GDM1 (cell line): ENCODE results near the gene PID1.
A peak's percentile ranks its signal among the peaks of the same experiment; 100 is the strongest.

Source experiments
- DNase-seq: peaks from one replicate; lab custom pipeline; 2025; lab: John Stamatoyannopoulos, UW

The PID1 gene

DNA sequence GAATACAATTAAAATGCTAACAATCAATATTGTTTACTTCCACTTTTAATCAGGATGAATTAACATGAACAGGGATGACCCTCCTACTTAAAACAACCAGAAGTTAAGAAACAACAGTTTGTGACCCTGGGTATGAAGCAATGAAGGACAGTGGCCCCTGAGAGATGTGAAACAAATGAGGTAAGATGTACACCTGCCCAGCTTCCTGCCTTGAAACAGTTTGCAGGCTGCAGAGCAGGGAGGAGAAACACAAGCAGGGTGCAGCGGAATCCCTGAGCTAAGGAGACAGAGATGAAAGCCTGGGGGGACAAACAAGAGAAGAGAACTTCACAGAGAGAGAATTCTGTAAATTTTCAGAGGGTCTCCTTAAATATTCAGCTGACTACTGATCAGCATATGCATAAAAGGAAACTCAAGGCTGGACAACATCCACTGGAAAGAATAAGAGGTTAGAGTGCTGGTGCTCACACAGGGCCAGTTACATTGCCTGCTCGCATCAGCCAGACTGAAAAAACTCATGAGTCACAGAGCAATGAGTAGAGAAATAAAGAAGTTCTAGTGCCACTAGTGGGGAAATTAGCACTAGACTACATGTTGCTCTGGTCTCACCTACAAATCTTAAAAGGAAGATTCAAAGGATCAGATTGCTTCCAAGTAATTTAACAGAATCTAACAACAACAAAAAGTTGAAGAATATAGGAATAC lies 106.4 kb downstream of the PID1 start:
- DNase-seq: no peak

DNA sequence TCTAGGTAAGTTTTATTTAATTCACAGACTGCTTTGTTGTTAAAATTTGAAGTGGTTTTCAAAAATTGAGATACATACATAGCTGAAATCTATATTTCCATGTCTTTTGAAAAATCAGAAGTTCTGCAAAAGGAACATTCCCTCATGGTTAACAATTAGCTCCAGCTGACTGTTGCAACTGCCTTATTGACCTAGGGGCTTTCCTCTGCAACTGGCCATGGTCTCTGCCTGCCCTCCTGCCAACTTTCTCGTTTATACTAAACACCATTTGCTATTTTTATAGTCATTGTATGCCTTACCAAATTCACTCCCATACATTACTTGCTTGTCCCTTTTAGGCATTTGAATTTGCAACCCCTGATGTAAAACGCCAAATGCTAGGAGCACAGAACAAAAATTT lies 107.2 kb downstream of the PID1 start:
- no peak for DNase-seq

DNA sequence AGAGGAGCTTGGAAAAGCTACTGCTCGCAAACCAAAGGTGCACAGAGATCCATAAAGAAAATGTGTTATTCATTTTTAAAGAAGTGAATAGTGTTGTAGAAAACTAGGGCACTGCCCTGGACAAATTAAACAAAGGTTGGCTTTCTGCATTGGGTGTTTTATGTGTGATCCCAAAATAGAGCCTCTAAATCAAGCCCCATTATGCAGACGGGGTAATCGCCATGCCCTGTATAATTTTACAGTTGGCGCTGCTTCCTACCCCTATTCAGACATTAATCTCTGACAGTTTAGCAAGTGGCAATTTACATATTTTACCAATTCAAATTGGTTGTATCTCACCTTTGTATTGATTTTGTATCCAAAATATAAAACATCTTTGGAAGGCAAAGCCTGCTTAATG lies 109.1 kb downstream of the PID1 start:
- DNase-seq: no peak

DNA sequence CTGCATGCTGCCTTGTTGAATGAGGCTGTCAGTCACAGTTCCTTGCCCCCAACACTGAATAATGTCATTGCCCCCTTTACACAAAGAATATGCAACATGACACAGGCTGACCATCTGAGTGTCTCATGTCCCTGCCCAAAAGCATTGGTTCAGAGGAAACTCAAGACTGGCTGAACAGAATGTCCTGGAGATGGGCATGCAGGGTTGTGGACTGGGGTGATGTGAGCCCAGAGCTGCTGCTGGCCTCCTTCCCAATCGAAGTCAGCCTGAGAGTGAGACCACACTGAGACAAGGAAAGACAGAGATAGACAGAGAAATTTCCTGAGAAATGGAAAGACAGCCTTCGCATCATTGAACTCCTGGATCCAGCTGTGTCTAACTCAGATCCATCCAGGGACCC lies 110.1 kb downstream of the PID1 start:
- DNase-seq: no peak

DNA sequence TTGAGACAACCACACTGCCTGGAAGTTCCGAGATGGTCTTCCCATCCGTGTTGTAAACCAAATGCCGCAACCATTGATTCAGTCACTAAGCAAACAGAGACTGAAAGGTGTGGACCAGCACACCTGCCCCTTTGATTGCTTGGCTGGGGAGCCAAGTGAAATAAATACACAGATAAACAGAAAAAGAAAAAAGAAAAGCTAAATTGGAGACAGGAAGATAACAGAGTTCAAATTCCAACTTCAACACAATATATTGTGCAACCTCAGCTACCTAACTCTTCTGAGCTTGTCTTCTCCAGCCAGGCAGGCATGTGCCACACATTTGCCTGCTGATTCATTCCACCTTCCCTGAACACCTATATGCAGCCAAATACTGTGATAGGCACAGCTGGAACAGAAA lies 110.9 kb downstream of the PID1 start:
- DNase-seq: no peak

DNA sequence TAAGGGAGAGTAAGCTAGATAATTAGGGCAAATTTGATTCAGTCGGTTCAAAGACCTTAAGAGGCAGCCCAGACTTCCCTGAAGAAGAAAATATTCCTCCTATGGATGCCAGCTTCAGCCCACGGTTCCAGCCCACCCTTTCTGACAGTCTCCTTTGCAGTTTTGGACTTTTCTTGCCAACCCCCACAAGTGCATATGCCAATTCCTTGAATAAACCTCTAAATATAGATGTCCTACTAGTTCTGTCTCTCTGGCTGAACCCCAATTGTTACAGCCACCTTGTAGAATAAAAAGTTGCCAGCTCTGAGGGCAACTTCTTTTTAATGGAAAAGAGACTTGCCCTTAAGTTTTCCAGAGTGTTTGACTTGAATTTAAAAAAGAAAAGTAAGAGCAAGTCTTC lies 111.7 kb downstream of the PID1 start:
- DNase-seq: no peak

DNA sequence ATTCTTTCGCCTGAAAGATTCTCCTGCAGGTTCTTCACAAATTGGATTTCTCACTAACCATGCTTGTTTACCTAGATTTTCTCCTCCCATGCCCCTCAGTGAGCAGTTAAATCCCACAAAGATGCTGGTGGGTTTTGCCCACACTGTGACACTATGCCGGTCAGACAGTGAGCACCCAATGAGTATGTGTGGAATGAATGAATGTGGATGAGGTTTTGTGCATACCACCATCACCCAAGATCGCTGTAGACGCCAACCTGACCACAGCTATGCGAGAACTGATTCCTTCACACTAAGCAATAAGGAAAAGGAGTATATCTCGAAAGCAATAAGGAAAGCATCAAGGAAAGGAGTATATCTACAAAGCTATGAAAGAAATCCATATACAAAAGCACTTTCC lies 116.7 kb downstream of the PID1 start:
- DNase-seq: no peak

DNA sequence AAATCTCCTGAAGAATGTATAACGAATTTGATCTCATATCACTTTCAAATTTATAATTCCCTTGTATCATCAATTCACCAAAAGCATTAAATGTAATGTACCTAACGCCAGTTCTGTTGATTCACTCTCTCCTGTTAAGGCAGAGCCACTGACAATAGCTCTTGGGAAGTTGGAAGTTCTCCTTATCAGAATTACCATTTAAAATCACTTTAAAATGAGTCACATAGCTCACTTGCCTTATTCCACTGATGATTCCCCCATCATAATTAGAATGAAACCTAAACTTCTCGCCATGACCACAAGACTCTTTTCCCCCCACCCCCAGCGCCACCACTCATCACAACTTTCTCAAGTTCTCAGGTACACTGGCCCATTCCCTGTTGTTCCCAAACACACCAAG lies 117.1 kb downstream of the PID1 start:
- no peak for DNase-seq

DNA sequence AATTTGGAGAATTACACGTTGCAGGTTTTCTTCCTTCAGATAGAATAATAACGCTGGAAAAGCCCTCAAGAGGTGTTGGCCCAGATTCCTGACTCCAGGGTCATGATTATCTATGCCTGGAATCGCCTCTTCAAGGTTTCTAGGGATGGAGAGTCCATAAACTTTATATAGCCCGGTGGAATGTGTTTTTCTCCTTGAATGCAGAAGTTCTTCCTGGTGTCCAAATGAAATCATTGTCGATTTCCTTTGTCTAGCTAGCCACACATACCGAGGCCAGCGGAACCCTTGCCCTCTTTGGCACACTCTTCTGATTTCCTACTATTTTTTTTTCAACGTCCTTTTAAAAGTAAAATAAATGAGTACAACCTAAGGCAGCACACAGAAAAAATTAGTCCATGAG lies 117.8 kb downstream of the PID1 start:
- no peak for DNase-seq

DNA sequence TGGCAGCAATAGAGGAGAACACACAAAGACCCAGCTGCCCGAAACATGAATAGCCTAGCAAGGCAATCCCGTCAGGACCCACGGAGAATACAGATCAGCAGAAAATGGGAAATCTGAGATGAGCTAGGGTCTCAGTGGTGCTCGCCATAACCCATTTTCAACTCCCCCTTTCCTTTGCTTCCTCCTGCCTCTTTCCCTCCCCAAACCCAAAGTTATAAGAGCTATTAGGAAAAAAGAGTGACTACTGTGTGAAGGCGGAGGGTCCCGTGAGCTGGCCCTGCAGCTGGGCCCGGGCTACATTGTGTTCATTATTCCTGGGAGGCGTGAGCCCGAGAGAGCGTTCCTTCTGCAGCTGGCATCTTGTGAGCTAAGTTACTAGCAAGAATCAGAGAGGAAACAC lies 118.4 kb downstream of the PID1 start:
- no peak for DNase-seq

DNA sequence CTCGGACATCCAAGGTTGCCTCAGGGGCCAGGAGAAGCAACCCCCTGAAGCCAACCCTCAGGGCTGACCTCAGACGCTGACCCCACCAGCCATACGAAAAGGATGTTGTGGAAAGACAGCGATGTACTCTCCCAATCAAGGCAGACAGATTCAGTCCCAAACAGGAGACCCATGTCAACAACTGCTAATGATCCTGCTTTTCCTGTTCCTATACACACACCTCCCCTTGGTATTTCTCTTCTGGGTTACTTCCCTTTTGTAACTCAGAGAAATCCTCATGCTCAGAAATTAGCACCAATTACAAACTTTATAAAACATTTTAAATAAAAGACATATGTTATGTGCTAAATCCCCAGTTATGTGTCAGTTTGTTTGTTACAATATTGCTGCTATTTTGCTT lies 120.8 kb downstream of the PID1 start:
- DNase-seq: no peak

DNA sequence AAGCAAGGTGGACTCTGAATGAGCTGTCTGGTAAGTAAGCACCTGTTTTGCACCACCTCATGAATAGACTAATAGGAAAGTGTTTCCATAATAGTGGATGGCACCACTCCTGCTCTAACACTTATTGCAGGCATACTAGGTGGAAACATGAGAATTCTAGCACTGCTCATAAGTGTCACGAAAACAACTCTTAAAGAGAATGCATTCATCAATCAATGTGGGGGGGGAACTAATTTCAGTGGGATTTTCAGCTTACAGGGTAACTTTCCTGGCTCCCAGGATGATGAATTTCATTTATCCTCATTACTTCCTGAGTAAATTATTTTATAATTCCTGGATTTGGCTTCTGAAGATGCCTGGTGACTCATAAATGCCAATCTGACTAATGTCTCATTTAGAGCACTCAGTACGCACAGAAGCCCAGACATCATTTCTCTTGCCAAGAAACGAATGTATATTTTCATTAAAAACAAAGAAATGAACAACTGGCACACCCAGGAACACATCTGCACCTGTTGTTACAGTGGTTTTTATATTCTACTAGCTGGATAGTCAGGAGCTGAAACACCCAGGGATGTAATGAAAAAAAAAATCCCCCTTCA lies 129.6 kb downstream of the PID1 start:
- no peak for DNase-seq

DNA sequence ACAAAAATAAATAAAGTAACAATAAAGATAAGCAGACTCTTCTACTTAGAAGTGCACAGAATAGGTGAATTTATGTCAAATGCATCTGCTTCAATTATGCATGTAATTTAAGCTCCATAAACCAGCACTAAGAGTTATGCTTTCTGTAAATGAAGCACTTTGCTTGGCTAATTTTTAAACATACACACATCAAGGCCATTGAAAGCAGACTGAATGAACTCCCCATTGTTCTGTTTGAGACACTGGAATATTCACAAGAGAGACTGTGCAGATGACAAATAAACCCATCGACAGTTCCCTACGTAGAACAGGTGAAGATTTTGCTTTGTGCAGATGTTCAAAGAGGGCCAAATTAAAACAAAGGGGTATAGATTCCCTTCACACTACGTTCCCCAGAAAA lies 133.4 kb downstream of the PID1 start:
- no peak for DNase-seq

DNA sequence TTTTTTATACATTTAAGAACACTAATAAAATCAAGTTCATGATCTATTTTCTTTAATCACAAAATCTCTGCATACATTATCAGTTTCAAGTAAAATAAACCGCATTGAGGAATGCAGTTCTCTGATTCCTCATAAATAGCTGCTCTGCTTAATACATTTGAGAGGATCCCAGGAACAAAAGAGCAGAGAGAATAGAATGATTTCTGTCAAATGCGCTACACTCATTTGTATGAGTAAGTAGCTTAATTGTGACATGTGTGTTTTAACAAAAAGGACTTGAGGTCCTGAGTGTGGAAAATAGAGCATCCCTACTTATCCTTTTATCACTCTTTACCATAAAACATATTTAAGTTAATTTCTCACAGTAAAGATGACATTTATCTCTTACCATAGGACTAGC lies 134.0 kb downstream of the PID1 start:
- DNase-seq: no peak

DNA sequence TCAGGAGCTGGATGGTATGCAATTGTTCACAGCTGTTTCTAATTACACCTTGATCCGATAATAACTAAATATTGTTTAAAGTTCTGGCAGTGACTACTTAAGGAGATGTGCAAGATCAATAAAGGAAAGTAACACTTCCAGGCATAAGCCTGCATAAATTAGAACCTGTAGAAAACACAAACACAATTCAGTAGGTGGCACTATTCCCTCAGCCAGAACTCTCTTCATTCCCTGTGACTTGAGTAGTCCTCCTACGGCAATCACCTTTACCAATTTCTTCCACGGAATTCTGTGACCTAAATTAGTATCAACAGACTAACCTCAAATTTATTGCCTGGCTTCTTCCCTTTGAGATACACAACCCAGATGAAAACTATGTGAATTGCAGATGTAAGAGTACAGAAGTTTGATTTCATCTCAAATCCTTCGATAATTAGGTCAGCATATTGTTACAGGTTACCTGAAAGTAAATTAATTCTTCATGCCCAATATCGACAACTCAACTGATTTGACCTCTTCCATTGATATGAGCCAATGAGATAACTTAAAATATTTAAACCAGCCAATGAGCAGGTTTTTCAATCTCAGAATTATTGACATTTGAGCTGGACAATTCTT lies 137.8 kb downstream of the PID1 start:
- peak; percentile 0 for DNase-seq

DNA sequence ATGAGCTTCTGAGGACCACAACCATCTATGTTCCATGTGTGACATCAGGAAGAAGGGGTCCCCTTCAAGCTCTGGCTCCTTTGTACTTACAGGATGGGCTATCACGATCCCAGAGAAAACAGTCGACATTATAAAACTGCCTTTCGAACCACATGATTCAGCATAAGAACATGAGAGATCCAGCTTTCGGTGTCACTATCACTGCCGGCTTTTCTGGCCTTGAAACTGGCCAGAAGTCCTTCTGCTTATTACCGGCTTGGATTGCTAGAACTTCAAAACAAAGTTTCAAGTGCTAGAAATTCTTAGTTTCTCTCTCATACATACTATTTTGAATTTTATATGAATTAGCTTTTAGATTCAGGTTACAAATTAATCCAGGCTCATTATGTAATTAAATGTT lies 138.9 kb downstream of the PID1 start:
- DNase-seq: no peak

DNA sequence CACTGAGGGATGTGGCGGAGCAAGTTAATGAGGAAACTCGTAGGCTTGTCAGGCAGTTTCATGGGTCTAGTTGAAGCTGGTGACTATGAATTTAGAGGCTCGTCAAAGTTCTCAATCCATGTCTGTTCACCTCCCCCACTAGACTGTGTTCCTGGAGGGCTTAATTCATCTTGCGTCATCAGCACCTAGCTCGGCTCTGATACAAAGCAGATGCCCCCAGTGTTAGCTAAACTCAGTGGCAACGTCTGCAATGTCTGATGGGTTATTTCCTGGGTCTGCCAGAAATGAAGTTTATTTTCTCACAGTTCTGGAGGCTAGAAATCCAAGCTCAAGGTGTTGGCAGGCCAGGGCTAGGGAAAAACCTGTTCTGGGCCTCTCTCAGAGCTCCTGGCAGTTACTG lies 140.6 kb downstream of the PID1 start:
- no peak for DNase-seq

DNA sequence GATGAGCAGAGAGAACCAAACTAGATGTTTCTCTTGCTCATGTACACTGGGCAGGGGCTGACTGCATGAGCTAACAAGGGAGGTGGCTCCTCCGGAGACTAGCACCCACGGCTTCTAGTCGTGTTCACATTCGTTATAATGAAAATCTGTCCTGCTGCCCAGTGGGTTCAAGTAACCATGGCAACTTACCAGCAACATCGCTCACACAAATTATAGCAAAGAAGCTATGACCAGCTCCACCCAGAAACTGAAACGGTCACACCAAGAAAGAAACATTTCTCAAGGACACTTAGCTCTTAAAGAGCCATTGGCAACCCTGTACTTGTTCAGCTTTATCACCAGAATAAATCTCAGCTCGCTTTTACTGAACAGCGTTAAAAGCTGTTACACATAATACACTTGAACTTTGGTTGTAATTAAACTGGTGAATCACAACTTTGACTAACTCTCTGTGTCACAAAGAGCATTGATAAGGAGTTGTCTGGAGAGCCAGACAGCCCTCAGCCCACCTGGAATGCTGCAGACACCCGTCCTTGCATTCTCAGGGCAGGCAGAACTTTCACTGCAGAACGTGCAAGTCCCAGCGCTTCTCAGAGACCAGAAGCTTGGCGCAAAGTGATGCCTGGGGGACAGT lies 141.2 kb downstream of the PID1 start:
- DNase-seq: no peak

DNA sequence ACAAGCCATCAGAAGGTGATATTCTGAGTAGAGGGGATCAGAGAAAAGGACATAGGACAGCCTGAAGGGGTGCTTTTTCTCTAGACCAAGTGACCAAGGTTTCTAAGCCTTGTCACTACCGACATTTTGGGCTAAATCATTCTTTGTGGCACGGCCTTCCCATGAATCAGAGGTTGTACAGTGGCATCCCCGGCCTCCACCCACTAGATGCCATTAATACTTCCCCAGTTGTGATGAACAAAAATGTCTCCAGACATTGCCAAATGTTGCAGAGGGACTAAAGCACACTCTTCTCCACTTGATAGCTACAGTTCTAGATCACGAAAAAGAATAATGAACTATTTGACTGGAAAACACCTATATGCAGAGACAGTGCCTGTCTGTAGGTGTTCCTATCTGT lies 143.6 kb downstream of the PID1 start:
- DNase-seq: no peak

DNA sequence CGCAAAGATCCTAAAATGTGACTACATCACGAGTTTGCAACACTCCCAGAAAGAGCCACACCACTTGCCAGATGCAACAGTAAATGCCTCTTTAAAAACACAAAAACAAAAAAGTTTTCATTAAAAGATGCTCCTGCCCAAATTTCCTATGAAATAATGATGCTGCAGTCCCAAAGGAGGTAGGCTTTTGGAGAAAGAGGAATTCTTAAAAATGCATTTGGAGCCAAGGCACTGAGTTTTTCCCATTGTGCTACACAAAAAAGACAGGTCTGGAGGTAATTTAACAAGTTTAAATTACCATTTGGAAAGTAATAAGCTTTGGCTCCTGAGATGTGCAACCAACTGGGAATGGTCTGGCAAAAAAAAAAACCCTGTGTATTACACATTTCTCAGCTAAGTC lies 145.0 kb downstream of the PID1 start:
- no peak for DNase-seq

DNA sequence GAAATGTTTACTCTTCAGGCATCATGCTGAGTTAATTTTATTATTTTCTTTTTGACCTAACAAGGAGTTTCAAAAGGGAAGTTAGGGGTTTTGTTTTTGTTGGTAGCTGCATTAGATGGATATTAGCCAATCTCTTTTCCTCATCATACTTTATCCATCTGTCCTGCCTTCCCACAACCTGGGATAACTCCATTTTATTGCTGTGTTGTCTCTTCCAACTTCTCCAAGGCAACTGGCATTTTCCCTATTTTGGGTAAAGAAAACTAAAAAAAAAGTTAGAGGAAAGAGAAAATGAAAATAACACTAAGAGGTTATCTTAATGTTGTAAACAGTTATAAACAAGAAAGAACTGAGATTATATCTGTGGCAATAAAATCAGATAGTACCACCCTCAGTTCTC lies 147.0 kb downstream of the PID1 start:
- DNase-seq: no peak

DNA sequence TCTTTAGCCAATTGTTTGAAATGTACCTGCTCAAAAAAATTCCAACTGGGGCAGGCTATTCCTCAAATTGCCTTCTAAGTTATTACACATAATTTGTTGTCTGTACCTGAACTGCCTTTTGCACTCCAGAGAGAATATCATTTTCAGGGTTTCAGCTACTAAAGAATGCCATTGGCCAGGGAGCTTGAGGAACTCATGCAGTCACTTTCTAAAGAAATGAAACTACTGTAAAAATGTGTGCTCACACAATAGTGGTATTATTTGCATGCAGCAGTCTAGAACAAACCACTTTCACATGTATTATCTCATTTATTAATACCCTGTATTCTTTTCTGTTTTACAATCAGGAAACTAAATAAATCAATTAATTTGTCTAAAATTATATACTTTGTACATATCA lies 152.2 kb downstream of the PID1 start:
- DNase-seq: no peak

DNA sequence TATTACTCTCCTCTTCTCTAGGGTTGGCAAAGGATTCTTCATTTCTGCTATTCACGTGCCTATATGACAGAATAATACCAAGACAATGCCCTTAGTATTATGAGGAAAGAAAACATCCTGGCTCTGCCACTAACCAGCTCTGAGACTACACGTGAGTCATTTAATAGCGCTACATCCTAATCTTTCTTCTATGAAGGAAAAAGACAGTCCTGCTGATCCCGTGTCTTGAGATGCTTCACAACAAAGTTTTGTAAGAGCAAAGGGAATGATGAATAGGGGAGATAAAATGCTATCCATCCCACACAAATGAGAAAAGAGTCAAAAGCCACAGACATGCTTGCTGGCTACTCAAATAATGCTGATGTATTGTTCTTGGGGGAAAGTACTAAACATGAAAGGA lies 152.8 kb downstream of the PID1 start:
- no peak for DNase-seq
